Activated T-helper 1 cell treated with anti-CD3 and anti-CD28 coated beads, Interleukin-2, amount 50 U/mL, for 16 hours (primary cell): Measurements from ENCODE around the gene NTNG2.

Experiments used
- DNase-seq, 2 donors: peaks; one replicate each; pipeline ENCODE4 v3.0.0-alpha.2; 2020; ENCODE audit warnings: low read depth in 1 of 2, low spot score in 1 of 2

NTNG2 gene

GRCh38 chr9:132146039-132146438 is 15.8 kb upstream of the NTNG2 start:
- DNase-seq, result no peak

GRCh38 chr9:132146575-132146974 is 15.3 kb upstream of the NTNG2 start:
- DNase-seq, result no peak

GRCh38 chr9:132147331-132147730 is 14.5 kb upstream of the NTNG2 start:
- no peak for DNase-seq

- no peak for DNase-seq
Observed at GRCh38 chr9:132147839-132148238, 14.0 kb upstream of the NTNG2 start.

- DNase-seq, result no peak
Observed at GRCh38 chr9:132150256-132150655, 11.6 kb upstream of the NTNG2 start.

GRCh38 chr9:132151118-132151517 is 10.7 kb upstream of the NTNG2 start:
- no peak for DNase-seq

- DNase-seq, result no peak
Observed at GRCh38 chr9:132152231-132152630, 9.6 kb upstream of the NTNG2 start.

GRCh38 chr9:132154863-132155567 is 6.8 kb upstream of the NTNG2 start:
- DNase-seq, result no peak

GRCh38 chr9:132155568-132155895 is 6.3 kb upstream of the NTNG2 start:
- no peak for DNase-seq

GRCh38 chr9:132156262-132156661 is 5.6 kb upstream of the NTNG2 start:
- no peak for DNase-seq

GRCh38 chr9:132157347-132158116 is 4.3 kb upstream of the NTNG2 start:
- DNase-seq, result no peak

GRCh38 chr9:132160802-132161742 is 786 bp upstream of the NTNG2 start:
- no peak for DNase-seq

GRCh38 chr9:132162764-132163456 is 1.1 kb downstream of the NTNG2 start:
- DNase-seq, result no peak

GRCh38 chr9:132163457-132163875 is 1.6 kb downstream of the NTNG2 start:
- DNase-seq, result no peak

GRCh38 chr9:132163876-132164603 is 2.2 kb downstream of the NTNG2 start:
- DNase-seq, result no peak

- DNase-seq, result no peak
Observed at GRCh38 chr9:132164604-132165362, 2.9 kb downstream of the NTNG2 start.

GRCh38 chr9:132166599-132166998 is 4.7 kb downstream of the NTNG2 start:
- DNase-seq, result no peak

GRCh38 chr9:132167192-132167591 is 5.3 kb downstream of the NTNG2 start:
- no peak for DNase-seq

- DNase-seq, result no peak
Observed at GRCh38 chr9:132168347-132168746, 6.5 kb downstream of the NTNG2 start.

GRCh38 chr9:132168851-132169250 is 7.0 kb downstream of the NTNG2 start:
- no peak for DNase-seq
